NCI-H146 (cell line): ENCODE measurements around the gene ENTPD2.
"Not testable (repeated sequence)": the region's sequence is repeated elsewhere in the genome, so short reads cannot be mapped to it uniquely, and the experiment has no call there.

ENCODE experiments used
- DNase-seq: peaks from one replicate; lab custom pipeline; 2025; lab: John Stamatoyannopoulos, UW

Gene ENTPD2

GRCh38 chr9:137015976-137016375 lies 37.9 kb downstream of the ENTPD2 start:
- no peak for DNase-seq

DNA sequence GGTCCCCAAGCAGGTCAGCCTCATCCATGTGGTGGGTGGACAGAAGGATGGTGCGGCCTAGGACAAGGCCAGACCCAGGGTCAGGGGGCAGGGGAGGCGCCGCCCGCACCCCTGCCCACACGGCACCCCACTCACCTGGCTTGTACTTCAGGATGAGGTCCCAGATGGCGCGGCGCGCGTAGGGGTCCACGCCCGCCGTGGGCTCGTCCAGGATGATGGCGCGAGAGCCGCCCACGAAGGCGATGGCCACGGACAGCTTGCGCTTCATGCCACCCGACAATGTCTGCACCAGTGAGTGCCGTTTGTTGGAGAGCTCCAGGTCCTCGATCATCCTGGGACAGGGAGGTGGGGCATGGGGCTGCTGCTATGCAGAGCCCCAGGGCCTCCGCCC lies 38.3 kb downstream of the ENTPD2 start:
- no peak for DNase-seq

DNA sequence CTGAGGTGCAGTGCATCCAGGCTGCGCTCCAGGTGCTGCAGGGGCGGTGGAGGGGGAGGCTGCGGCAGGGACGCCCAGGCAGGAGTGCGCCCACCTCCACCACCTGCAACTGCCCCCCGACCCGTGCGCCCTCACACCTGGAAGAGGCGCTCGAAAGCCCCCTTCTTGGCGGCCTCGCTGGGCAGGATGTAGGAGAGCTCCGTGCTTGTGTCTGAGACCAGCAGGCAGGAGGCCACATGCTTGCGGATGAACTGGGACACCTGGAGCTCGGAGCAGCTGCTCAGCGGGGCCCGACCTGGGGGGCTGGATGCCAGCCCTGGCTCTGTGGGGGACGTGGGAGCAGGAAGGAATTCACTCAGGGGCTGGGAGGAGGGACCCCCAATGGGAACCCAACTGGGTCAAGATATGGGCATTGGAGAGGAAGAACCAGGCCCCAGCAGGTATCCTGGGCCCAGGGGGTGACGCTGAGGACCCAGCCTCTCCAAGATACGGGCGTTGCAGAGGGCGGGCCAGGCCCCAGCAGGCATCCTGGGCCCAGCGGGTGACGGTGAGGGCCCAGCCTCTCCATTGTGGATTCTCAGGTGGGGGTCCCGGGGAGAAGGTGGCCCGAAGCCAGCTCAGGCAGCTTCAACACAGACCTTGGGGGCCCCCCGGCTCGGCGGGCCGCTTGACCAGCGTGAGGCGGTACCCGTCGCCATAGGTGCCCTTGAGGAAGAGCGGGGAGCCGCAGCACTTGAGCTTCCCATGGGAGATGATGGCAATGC lies 38.9 kb downstream of the ENTPD2 start:
- no peak for DNase-seq

DNA sequence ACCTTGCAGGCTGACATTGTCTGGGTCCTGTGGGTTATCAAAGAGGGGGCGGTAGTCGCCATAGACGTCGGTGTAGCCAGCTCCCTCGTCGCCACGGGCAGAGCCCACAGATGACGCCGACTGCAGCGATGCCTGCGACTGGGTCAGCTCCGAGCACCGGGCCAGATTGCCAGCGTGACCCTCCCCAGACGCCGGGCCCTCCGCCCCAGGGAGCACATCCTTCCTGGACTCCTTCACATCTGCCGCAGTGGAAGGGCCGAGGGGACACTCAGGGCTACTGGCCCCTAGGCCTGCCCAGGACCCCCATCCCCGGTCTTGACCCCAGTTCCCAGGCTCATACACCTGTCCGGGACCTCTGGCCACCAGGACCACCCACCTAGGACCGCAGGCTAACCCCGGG lies 39.7 kb downstream of the ENTPD2 start:
- no peak for DNase-seq

GRCh38 chr9:137013571-137013940 lies 40.3 kb downstream of the ENTPD2 start:
- no peak for DNase-seq

- no peak for DNase-seq
Observed at GRCh38 chr9:137012694-137013570, 40.9 kb downstream of the ENTPD2 start.

DNA sequence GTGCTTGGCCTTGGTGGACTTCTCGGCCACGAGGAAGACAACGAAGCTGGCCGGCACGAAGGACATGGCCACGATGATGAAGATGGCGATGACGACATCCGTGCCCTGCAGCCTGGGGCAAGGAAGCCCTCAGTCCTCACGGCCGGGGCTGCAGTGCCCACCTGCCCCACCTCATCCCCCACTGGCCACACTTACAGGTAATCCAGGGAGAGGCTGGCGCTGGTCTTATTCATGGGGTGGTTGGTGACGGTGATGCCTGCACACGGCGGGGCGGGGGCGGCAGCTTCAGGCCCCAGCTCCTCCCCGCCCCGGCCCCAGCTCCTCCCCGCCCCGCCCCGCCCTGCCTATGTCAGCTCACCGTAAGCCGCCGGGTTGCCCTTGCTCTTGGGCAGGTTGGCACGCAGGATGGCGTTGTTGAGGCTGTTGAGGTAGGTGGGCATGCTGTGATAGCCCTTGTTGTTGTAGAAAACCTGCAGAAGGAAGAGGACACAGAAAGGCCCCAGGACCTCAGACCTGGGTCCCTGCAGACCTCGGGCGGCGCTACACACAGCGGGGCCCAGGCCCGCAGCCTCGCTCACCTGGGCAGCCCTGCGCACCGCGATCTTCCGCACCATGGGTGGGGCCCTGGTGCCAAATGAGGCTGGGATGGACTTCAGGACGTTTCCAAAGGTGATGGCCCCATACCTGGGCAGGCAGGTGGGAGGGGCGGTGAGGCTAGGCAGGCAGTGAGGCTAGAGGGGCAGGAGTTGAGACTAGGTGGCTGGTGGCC lies 41.8 kb downstream of the ENTPD2 start:
- no peak for DNase-seq

GRCh38 chr9:137011156-137011555 lies 42.7 kb downstream of the ENTPD2 start:
- no peak for DNase-seq

GRCh38 chr9:137009938-137010732 lies 43.7 kb downstream of the ENTPD2 start:
- DNase-seq, result no peak

GRCh38 chr9:137009217-137009616 lies 44.6 kb downstream of the ENTPD2 start:
- DNase-seq, result no peak

- no peak for DNase-seq
Observed at GRCh38 chr9:137008312-137008711, 45.5 kb downstream of the ENTPD2 start.

- no peak for DNase-seq
Observed at GRCh38 chr9:137007816-137008270, 46.0 kb downstream of the ENTPD2 start.

GRCh38 chr9:137007108-137007815 lies 46.6 kb downstream of the ENTPD2 start:
- DNase-seq, result peak; percentile 21

DNA sequence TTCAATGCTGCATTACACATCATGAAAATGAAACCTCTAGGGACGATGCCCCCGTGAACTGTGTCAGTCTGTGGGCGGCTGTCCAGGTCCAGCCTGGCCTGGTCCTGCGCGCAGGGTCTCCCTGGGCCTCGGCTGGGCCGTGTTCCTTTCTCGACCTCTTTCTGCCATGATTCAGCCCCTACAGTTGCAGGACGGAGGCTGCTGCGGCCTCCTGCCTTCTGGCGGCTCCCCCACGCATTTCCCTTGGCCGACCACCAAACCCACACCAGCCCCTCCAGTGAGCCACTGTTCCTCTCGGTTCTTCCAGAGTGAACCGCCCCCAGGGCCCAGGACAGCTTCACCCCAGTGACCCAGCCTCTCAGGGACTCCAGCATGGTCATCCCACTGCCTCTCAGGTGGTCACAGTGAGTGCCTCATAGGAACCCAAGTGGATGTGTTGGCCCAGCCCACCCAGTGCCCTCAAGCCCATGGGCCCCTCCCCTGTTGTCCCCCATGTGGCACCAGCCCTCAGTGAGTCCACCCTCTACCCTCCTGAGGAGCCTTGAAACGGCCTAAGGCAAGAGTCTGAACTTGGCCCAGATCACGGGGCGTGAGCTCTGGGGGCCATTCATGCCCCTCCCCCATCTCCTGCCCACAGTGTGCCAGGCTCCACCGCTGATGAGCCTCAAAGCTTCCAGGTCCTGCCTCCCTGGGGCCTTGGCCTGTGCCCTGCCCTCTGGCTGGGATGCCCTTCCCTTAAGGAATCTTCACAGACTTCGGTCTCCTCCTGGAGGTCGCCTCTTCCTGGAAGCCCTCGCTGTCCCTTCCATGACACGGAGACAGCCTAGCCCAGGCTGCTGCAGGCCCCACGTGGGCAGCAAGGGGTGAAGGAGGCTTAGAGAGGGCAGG lies 47.5 kb downstream of the ENTPD2 start:
- no peak for DNase-seq

GRCh38 chr9:137004285-137004684 lies 49.6 kb downstream of the ENTPD2 start:
- not testable (repeated sequence) for DNase-seq

DNA sequence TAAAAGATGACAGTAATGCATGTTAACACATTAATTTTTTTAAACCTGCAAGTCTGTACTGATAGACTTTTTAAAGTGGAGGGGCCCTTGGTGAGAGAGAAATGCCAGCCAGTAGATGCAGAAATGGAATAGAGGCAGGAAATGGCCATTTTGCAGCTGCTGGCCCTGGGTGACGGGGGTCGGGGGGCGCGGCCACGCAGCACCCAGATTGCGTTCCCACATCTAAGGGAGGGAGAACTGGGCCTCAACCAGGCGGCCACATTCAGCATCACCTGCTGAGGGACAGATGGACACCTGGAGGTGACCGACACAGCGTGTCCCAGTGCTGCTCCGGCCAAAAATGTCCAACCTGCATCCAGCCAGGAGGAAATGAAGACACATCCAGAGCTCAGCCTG lies 51.2 kb downstream of the ENTPD2 start:
- DNase-seq, result no peak

DNA sequence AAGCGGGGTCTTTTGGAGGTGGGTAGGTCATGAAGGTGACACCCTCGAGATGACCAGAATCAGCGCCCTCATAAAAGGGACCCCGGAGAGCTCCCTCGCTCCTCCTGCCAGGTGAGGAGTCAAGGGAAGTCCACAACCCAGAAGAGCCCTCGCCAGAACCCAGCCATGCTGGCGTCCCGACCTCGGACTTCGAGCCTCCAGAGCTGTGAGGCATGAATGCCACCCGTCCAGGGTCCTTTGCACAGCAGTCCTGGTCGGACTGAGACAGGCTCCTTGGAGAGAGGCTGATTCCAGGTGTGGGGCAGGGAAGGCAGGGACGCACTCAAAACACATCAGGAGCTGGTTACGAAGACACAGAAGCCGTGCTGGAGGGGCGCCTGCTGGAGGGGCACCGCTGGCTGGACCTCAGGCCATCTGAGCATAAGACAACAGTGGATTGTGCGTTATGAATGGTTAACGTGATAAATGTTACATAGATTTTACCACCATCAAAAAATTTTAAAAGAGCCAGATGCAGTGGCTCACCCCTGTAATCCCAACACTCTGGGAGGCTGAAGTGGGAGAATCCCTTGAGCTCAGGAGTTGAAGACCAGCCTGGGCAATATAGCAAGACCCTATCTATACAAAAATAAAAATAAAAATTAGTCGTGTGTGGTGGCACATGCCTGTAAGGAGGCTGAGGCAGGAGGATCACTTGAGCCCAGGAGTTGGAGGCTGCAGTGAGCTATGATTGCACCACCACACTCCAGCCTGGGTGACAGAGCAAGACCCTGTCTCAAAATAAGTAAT lies 51.8 kb downstream of the ENTPD2 start:
- no peak for DNase-seq

GRCh38 chr9:137000177-137000930 lies 53.5 kb downstream of the ENTPD2 start:
- no peak for DNase-seq
